Sigmoid colon (tissue), 7 donors: ENCODE data around the gene NMUR1. TPM values are rescaled to one million over a fixed set of nuclear protein-coding genes. Genes with fewer than 3 reads are reported as not detected.

Experiments
- DNase-seq: peaks from one replicate; pipeline ENCODE4 v3.0.0-alpha.2; 2019
- H3K27ac ChIP-seq, 4 donors: fragments of 200-600 bp; sonication (generic); one replicate each; pipeline ENCODE4 v1.5.1; 2016 to 2019; ENCODE audit warnings: mild to moderate bottlenecking in 1 of 4
- H3K27me3 ChIP-seq, 3 donors: fragments of 200-600 bp; sonication (generic); one replicate each; pipeline ENCODE4 v1.5.1; 2019; ENCODE audit warnings: mild to moderate bottlenecking in 1 of 3
- H3K36me3 ChIP-seq, 4 donors: fragments of 200-600 bp; sonication (generic); one replicate each; pipeline ENCODE4 v1.5.1; 2016 to 2019
- H3K4me1 ChIP-seq, 4 donors: fragments of 200-600 bp; sonication (generic); one replicate each; pipeline ENCODE4 v1.5.1; 2017 to 2019
- H3K4me3 ChIP-seq, 4 donors: fragments of 200-600 bp; sonication (generic); one replicate each; pipeline ENCODE4 v1.5.1; 2017 to 2019; ENCODE audit warnings: mild to moderate bottlenecking in 2 of 4, moderate library complexity in 1 of 4
- H3K9me3 ChIP-seq, 4 donors: fragments of 200-600 bp in 3 of 4; sonication (generic) in 3 of 4; one replicate each; pipeline versions ENCODE4 v1.5.1 to v1.6.1; 2013 to 2019
- EP300 ChIP-seq, 4 donors: sonication (generic); formaldehyde crosslinking; IDR thresholded peaks; one replicate each; pipeline ENCODE4 v1.6.1; 2017; ENCODE audit warnings: antibody characterized with exemption in 4 of 4
- POLR2A ChIP-seq, 2 donors: fragments of 450-650 bp; IDR thresholded peaks; one replicate each; pipeline ENCODE4 v1.6.1; 2016; ENCODE audit warnings: antibody characterized with exemption in 2 of 2, mild to moderate bottlenecking in 2 of 2, moderate library complexity in 2 of 2
- POLR2AphosphoS5 ChIP-seq, 4 donors: sonication (generic); formaldehyde crosslinking; IDR thresholded peaks; one replicate each; pipeline ENCODE4 v1.6.1; 2017; ENCODE audit warnings: antibody characterized with exemption in 4 of 4
- WGBS, 2 donors: extraction: QIAGEN DNeasy Blood & Tissue Kit; methylation state at CpG; one replicate each; pipeline ENCODE4 v1.1.7; 2013; 5-methylcytosine and 5-hydroxymethylcytosine counted together
- intact Hi-C: fragments of 100-400 bp; cut with DNase I; formaldehyde crosslinking; loops from one replicate; pipeline ENCODE4 v1.15.1; 2023
- polyA plus RNA-seq, 3 donors: library from polyadenylated mRNA; stranded (reverse); fragments of 200-250 nt; gene quantifications; one replicate each; pipeline ENCODE4 v1.2.3, GENCODE V29; 2013
- total RNA-seq, 4 donors: library from RNA; depleted of rRNA; stranded (reverse); fragments of >200 nt; gene quantifications; one replicate each; pipeline ENCODE4 v1.1.0, GENCODE V29; 2016
- TF ChIP-seq, protein P1 (sequence below), 4 experiments: fragments of 450-650 bp in 3 of 4; fragments of 200-600 bp in 1 of 4; IDR thresholded peaks; one replicate each; pipeline ENCODE4 v1.5.1; 2016 to 2019; ENCODE audit warnings: antibody characterized with exemption in 4 of 4, mild to moderate bottlenecking in 3 of 4, moderate library complexity in 2 of 4
- donor health status: healthy with polysubstance abuse.
- donor health status: Bipolar disorder and iron deficiency.
- donor health status: healthy.

The NMUR1 gene
- total and polyA plus RNA-seq, 7 donors, result 0.14 to 0.36 (median 0.23) TPM; not detected in 2

DNA sequence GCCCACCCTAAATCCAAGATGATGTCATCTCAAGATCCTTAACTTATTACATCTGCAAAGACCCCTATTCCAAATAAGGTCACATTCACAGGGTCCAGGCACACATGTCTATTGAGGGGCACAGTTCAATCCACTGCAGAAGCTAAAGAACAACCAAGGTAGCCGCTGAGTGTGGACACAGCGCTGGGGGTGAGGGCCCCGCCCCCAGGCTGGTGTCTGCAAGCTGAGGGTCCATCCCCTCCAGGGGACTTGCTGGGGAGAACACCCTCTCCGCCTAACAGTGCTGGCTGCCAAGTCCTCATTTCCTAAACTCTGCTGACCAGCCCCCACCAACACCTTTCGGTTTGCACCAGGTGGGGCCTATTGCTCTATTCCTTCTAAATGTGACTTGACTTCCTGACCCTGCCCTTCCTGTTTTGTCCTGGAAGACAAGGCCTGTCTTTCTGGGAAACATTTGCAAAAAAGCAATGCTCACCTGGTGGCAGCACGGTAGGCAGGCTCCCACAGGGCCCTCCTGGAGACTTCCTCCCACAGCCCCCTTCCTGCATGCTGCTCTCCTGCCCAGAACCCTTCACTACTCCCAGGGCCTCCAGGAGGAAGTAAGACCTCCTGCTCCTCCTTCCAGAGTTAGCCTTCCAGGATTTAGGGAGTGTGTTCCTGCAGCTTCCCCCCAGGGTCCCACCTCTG, 38.0 kb upstream of the NMUR1 start:
- Histone ChIP-seq H3K4me1 (no peaks in the 10 kb centered on the region), H3K9me3 (no peaks in the 10 kb centered on the region), H3K27me3 (no peaks in the 10 kb centered on the region), H3K27ac (no peak overlapping the region), H3K36me3 (no peaks in the 10 kb centered on the region), H3K4me3 (no peak overlapping the region)
- DNase-seq, result no peak
- intact Hi-C loops, result no loop called here
- TF ChIP-seq POLR2AphosphoS5 (IDR thresholded peaks at IDR 0.05) (no peak), POLR2A (IDR thresholded peaks at IDR 0.05) (no peak)
- 75 to 77% methylated on average over 6 of the region's 6 CpGs for WGBS, 2 donors

DNA sequence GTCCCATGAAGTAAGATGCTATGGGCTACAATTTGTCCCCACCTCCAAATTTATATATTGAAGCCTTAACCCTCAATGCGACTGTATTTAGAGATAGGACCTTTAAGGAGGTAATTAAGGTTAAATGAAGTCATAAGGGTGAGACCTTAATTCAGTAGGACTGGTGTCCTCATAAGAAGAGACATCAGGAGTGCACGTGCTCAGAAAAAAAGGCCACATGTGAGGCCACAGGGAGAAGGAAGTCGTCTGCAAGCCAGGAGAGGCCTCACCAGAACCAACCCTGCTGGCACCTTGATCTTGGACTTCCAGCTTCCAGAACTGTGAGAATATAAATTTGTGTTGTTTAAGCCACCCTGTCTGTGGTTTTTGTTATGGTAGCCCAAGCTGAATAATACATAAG, 36.9 kb upstream of the NMUR1 start:
- DNase-seq, result no peak

DNA sequence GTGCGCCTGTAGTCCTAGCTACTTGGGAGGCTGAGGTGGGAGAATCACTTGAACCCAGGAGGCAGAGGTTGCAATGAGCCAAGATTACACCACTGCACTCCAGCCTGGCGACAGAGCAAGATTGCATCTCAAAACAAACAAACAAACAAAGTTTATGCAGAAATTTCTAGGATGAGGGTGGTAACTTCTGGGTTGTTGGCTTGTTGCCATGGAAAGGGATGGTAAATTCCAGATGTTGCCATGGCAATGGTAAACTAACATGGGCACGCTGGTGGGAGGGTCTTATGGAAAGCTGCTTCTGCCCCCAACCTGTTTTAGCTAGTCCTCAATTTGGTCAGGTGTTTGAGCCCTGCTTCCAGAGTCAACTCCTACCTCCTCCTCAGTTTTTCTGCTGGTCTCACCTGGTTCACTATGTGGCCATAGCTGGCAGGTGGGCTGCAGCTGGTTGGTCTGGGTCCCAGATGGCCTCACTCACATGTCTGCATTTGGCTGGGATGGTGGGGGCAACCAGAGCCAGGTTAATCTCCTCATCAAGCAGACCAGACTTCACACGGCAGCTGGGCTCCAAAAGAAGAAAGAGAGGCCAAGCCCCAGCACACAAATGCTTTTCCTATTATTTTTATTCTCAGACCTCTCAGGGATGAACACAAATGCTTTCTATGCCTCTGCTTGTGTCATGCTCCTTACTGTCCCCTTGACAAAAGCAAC, 35.8 kb upstream of the NMUR1 start:
- Histone ChIP-seq H3K4me3 (no peak overlapping the region), H3K4me1 (no peaks in the 10 kb centered on the region), H3K27ac (no peak overlapping the region), H3K9me3 (no peaks in the 10 kb centered on the region), H3K36me3 (no peaks in the 10 kb centered on the region), H3K27me3 (no peaks in the 10 kb centered on the region)
- no peak for DNase-seq
- WGBS, 2 donors, result 63 to 80% methylated on average over 4 of the region's 4 CpGs
- TF ChIP-seq EP300 (IDR thresholded peaks at IDR 0.05) (no peak), POLR2A (IDR thresholded peaks at IDR 0.05) (no peak), POLR2AphosphoS5 (IDR thresholded peaks at IDR 0.05) (no peak)
- TF ChIP-seq, protein P1, sequence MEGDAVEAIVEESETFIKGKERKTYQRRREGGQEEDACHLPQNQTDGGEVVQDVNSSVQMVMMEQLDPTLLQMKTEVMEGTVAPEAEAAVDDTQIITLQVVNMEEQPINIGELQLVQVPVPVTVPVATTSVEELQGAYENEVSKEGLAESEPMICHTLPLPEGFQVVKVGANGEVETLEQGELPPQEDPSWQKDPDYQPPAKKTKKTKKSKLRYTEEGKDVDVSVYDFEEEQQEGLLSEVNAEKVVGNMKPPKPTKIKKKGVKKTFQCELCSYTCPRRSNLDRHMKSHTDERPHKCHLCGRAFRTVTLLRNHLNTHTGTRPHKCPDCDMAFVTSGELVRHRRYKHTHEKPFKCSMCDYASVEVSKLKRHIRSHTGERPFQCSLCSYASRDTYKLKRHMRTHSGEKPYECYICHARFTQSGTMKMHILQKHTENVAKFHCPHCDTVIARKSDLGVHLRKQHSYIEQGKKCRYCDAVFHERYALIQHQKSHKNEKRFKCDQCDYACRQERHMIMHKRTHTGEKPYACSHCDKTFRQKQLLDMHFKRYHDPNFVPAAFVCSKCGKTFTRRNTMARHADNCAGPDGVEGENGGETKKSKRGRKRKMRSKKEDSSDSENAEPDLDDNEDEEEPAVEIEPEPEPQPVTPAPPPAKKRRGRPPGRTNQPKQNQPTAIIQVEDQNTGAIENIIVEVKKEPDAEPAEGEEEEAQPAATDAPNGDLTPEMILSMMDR (IDR thresholded peaks at IDR 0.05), result no peak
- intact Hi-C loops, result no loop called here

More for the DNA sequence above, 36.9 kb upstream of the NMUR1 start:
- intact Hi-C loops, result no loop called here
- no peaks in the 10 kb centered on the region for H3K9me3 ChIP-seq
- H3K36me3 ChIP-seq, result no peaks in the 10 kb centered on the region
- H3K27ac ChIP-seq, result no peak overlapping the region
- no peaks in the 10 kb centered on the region for H3K4me1 ChIP-seq
- TF ChIP-seq POLR2A (IDR thresholded peaks at IDR 0.05), result no peak
- TF ChIP-seq, protein P1 (IDR thresholded peaks at IDR 0.05), result no peak
- TF ChIP-seq EP300 (IDR thresholded peaks at IDR 0.05), result no peak
- TF ChIP-seq POLR2AphosphoS5 (IDR thresholded peaks at IDR 0.05), result no peak
- no peaks in the 10 kb centered on the region for H3K27me3 ChIP-seq
- H3K4me3 ChIP-seq, result no peak overlapping the region
- WGBS, 2 donors, result 90% methylated on average over 3 of the region's 3 CpGs

DNA sequence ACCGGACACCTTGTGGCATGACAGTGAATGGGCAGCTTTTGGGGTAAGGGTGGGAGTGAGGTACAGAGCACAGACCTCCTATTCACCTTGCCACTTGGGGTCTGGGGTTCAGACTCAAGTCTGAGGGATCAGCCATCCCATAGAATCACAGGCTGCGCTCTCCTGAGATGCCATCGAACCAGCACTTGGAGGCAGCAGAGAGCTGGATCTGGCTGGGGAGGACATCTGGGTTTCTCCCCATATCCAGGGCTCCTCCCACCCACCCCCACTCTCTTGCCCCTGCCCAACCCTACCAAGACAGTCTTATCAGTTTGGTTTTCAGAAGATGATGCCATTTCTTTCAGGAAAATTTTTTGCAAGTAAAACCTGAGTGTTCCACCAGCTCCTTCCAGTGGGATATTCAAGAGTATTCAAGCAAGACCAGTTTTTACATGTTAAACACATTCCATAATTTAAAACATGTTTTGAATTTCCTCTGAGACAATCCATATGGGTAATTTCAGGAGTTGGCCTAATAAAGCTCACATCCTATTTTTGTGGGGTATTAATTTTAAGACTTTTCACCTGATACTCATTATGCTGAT, 33.2 kb upstream of the NMUR1 start:
- Histone ChIP-seq H3K27me3 (no peaks in the 10 kb centered on the region), H3K4me3 (no peak overlapping the region), H3K9me3 (no peaks in the 10 kb centered on the region), H3K36me3 (no peaks in the 10 kb centered on the region), H3K27ac (no peak overlapping the region), H3K4me1 (no peaks in the 10 kb centered on the region)
- WGBS, 2 donors, result 13 to 37% methylated on average over 3 of the region's 3 CpGs
- intact Hi-C loops, result loop anchor here (1.0 to 2.0 kb wide), 2 partner anchors 37 to 152 kb away; no protein-coding TSS in a partner anchor
- DNase-seq, result peak; percentile 77
- TF ChIP-seq POLR2A (IDR thresholded peaks at IDR 0.05) (no peak), POLR2AphosphoS5 (IDR thresholded peaks at IDR 0.05) (no peak), EP300 (IDR thresholded peaks at IDR 0.05) (no peak)
- TF ChIP-seq, protein P1 (IDR thresholded peaks at IDR 0.05), result peak; percentile 13 to 70 (median 40)
